T1000 (cell line): Measurements from ENCODE around the gene KHSRP.
"Not testable (repeated sequence)": the region's sequence is repeated elsewhere in the genome, so short reads cannot be mapped to it uniquely, and the experiment has no call there.

Experiments
- DNase-seq: peaks from one replicate; lab custom pipeline; 2025; ENCODE audit warnings: mixed read lengths; lab: John Stamatoyannopoulos, UW

KHSRP gene

DNA sequence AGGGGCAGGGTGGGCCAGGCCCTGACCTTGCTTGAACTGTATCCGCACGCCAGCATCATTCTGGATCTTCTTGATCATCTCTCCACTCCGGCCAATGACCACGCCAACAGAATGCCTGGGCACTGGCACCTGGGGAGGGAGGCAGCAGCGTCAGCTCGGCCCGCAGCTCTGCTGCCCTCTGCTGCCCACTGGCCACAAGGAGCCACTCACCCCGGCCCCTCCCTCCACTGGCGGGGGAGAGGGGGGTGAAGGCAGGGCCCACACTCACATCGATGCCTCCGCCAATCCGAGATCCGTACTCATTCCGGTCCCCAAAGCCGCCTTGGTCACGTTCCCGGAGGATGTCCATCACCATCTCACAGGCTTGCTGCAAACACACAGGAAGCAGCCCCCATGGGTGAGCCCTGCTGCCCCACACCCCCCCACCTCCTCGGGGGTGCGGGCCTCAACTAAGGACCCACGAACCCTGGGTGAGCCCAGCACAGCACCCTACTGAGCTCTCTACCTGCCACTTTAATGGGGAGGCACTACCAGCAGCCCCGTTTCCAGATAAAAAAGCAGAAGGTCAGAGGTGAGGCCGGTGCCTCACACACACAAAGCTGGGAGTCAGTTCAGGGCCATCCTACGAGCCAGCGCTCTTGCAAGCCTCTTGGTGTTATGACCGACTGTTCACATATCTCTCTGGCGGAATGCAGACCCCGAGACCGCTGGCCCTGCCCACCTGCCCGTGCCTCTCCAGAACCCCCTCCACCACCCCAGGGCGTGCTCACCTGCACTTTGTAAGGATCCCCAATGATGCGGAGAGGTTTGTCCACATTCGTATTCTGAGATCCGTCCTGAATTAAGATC, 6.7 kb downstream of the KHSRP start:
- DNase-seq = no peak

DNA sequence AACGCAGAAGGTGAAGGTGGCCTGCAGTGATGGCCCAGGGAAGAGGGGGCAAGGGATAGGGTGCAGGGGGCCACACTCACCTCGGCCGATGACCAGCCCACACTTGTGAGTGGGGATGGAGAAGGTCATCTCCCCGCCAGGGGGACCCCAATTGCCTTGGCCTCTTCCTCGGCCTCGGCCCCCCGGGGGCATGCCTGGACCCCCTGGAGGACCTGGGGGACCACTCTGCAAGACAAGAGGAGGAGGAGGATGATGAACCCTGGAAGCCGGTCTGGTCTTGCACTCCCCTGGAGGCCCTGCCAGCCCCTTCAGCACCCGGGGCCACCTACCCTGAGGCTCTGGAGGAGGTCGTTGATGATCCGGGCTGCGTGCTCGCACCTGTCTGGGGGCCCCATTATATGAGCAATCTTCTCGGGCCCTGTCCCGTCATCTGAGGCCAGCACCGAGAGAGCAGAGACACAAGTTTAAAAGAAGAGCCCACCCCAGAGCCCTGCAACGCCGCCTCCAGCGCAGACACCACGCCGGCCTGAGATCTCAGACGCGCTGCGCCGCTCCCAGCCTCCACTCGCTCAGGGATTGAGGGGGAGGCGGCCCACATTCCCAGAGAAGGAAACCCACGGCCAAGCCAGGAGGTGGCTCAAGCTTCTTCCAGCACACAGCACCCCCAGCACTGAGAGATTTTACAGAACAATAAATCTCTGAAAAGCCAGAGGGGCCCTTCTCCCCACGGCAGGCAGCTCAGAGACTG, 7.8 kb downstream of the KHSRP start:
- DNase-seq = no peak

DNA sequence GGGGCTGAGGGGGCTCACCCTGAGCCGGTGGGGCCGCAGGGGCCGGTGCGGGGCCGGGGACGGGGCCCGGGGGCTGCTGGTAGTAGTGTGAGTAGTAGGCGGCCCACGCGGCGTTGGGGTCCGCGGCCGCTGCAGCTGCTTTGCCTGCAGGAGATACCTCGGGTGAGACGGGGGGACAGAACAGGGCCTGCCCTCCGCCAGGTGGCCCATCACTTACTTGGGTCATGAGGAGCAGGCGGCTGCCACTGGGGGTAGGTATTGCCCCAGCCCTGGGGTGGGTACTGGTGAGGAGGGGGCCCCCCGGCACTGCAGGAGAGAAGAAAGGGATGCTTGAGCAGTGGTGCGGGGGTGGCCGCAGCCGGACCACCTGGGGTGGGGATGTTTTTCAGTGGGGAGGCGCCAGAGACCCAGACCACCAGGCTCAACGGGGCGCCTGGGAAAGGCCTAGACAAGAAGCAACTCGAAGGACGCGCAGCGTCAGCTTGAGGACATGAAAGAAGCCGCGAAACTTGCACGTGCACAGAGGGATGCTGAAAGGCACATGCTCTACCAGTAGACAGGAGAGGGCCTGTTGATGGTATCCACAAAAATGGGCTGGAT, 8.9 kb downstream of the KHSRP start:
- DNase-seq = no peak

DNA sequence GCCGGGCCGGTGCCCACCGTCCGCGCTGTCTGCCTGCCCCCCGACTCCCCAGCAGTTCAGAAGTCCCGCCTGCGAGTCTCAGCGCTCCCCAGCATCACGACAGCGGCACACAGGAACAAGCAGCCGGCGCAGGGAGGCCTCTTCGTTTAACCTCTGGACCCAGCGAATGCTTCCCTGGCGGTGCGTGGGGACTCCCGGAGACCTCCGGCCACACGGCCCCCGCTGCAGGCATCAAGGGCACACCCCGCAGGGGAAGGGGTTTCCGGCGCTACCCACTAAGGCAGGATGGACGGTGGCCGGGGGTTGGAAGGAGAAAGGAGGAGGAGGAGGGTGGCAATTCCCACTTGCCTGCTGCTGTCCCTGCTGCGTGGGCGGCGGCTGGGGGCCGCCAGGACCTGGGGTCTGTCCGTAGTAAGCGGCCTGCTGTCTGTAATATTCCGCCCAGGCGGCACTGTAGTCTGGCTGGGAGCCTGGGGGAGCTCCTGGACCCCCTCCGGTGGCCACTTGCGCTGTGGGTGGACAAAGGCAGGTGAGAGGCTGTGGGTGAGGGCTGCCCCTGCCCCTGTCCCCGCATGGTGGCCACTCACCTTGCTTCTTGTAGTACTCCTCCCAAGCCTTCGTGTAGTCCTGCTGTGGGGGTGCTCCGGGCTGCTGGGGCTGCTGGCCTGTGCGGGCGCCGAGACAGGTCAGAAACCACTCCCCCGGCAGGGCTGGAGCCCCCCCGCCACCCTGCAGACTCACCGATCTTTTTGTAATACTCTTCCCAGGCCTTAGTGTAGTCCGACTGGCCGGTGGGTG, 9.6 kb downstream of the KHSRP start:
- DNase-seq = no peak

DNA sequence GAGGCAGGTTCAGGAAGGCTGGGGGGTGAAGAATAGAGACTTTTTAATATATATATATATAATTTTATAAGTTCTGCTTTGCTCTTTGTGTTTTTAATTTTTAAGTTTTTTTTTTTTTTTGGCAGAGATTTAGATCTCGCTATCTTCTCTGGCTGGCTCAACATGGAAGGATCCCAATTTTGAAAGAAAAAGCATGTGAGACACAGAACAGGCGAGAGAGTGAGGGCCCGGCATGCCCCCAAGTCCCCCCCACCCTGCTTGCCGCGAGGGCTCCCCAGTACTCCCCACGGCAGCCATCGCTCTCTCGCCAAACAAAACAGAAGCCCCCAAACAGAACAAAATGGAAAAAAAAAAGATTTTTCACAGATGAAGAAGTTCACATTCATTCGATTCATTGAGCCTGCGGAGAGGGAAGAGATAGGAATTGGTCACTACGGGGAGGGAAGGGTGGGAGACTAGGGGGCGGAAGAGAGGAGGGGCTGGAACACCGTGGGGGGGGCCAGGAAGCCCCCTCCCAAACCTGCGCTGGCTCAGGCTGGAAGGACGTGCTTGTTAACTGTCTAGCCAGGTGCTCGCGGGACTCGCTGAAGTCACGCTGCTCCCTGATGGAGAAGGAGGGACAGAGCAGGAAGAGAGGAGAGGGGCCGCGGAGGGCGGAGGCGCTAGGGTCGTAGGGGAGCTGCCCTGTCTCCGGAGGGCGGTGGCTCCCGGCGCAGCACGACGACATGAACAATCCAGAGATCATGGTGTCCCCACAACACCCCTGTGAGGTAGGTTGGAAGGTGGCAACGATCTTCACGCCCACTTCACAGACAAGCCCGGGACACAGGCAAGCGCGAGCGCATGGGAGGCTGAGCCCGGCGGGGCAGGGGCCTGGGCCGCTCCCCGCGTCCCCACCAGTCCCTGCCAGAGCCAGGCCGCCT, 10.6 kb downstream of the KHSRP start:
- no peak for DNase-seq

DNA sequence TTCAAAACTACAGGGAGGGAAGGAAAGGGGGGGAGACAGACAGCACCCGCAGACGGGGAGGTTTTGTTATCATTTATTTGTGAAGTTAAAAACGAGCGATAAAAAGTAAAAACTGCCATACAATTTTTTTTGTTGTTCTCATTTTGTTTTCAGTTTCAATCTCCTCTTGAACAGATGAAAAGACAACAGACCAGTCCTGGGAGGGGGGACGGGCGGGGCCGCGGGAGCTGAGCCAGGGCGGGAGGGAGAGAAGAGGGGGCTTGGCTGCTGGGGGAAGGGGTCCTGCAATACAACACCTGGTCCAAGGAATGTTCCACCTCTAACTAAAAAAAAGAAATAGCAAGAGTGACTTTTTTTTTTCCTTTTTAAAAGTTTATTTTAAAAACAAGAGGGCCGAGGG, 11.3 kb downstream of the KHSRP start:
- DNase-seq = no peak

DNA sequence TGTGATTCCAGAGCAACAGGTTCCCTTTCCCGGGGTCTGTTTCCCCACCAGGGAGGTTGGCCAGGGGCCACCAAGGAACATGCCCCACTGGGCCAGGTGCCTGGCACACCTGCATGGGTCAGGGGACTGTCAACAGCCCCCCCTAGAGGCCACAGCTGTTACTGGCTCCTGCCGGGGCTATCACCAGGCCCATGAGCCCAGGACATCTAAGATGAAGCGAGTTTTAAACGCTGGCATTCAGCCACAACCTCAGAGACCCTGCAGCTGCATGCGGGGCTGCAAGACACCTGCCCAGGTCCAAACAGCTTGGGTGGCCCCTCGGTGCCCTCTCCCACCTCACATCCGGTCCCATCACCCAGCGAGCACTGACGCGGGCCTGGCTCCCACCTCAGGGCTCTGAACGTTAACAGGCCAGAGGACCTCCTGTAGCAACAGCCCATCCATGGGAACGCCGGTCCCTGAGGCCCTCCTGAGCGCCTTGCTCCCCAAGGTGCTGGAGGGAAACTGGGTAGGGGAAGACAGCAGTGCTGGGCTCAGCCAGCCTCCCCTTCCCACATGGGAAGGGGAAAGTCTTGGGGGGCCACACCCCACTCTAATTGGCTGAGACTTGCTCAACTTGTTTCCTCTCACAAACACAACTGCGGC, 12.0 kb downstream of the KHSRP start:
- no peak for DNase-seq

DNA sequence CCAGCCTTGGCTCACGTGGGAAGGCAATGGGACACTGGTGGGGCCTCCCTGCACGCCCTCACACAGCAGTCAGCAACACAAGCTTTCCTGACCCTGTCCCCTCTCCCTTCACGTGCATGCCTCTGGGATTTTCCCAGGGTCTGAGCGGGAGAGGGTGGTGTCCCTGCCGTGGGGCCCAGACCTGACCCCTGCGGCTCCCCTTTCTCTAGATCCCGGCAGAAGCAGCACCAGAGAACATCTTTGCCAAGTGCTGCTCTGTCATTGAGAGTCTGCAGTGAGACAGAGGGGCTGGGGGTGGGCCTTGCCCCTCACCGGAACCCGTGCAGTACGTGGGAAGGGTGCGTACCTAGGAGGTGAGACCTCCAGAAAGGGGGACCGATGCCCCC, 12.6 kb downstream of the KHSRP start:
- DNase-seq = no peak

DNA sequence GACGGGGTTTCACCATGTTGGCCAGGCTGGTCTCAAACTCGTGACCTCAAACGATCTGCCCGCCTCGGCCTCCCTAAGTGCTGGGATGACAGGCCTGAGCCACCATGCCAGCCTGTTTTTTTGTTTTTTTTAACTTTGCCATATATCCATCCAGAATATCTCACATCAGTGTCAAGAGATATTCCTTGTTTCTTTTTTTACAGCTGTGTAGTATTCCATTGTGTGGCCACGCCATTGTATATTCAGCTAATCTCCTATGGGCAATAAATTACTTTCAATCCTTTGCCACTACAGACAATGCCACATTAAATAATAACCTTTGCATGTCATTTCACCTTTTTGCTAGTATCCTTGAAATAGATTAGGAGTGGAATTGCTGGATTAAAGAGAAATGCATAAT, 15.3 kb downstream of the KHSRP start:
- no peak for DNase-seq

DNA sequence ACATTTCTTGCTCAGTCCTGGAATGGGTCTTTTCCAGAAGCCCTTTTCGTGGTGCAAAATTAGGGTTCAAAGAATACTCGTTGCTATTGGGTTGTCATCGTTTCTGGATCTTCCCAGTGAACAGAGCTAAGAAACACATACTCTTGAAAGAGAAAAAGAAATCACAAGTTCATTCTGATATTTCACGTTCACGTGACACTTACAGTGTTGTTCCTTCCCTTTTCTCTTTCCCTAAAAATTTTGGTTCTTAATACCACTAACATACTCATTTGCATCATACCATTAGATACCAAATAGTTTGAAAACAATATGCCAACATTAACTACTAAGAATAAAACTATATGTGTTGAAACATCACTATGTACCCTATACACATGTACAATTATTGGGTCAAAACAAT, 18.2 kb downstream of the KHSRP start:
- DNase-seq = no peak

DNA sequence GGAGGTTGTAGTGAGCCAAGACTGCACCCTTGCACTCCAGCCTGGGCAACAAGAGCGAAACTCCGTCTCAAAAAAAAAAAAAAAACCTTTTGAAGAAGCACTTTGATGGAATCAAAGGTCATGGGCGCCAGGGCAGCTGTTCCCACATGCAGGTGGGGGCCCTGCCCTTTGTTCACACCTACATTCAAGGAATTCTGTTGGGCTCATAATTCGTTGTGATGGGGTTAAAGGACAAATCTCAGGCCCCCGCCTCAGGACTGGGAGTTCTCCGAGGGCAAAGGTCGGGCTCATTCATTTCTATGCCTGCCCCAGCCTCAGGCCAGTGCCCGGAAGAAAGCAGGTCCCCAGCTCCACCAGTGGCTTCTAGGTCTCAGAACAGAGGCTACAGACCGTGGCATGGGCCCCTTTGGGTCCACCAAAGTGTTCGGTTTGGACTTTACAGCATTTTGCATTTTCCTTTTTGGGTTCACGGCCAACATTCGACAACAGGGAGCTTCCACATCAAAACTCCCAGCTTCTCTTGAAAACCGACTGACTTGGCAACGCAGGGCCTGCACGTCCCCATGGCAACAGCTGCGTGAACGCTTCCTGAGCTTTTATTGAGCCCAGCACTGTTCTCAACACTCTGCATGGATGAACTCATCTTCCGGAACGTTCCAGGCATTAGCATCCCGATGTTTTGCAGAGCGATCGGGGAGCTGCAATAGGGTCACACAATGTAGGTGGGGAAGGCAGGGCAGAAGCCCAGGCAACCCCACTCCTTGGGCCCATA, 21.6 kb downstream of the KHSRP start:
- DNase-seq = no peak

DNA sequence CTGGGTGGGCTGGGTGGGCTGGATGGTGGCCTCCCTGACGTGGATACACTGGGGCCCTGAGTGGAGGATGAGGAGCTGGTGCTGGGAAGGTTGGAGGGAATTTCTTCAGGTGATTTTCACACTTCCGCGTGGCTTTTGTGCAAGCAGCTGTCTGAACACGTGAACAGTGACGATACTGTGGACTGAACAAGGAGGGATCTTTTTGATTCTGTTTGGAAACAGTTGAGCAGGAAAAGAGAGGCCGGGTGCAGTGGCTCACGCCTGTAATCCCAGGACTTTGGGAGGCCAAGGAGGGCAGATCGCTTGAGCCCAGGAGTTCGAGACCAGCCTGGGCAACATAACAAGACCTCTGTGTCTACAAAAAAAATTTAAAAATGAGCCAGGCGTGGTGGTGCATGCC, 22.6 kb downstream of the KHSRP start:
- no peak for DNase-seq

DNA sequence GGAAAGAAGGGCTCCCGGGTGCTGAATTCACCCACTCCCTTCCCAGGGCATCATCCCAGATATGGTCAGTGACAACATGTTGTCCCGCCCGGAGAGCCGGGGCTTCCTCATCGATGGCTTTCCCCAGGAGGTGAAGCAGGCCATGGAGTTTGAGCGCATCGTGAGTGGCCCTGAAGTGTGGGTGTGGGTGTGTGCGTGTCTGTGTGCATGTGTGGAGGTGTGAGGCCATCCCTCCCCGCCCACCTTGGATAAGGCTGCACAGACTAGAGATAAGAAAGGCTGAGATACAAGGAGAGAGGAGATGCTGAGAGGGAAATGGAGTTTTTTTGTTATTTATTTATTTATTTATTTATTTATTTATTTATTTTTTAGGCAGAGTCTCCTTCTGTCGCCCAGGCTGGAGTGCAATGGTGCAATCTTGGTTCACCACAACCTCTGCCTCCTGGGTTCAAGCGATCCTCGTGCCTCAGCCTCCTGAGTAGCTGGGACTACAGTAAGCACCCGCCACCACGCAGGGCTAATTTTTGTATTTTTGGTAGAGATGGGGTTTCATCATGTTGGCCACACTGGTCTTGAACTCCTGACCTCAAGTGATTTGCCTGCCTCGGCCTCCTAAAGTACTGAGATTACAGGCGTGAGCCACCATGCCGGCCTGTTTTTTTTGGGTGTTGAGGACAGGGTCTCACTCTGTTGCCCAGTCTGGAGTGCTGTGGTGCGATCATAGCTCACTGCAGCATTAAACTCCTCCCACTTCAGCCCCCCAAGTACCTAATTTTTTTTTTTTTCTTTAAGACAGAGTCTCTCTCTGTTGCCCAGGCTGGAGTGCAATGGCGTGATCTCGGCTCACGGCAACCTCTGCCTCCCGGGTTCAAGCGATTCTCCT, 24.3 kb downstream of the KHSRP start:
- not testable (repeated sequence) for DNase-seq

DNA sequence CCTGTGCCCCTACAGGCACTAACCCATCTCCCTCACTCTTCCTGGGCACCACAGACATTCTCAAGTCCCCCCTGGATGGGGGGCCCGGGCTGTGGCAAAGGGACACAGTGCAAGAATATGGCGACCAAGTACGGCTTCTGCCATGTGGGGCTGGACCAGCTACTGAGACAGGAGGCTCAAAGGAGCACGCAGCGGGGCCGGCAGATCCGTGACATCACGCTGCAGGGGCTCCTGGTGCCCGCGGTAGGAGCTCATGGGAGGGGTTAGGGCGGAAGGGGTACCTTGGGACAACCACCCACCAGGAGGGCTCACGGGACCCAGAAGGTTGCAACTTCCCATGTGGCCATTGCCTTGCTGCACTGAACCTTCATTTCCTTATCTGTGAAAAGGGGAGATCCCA, 28.3 kb downstream of the KHSRP start:
- DNase-seq = no peak

DNA sequence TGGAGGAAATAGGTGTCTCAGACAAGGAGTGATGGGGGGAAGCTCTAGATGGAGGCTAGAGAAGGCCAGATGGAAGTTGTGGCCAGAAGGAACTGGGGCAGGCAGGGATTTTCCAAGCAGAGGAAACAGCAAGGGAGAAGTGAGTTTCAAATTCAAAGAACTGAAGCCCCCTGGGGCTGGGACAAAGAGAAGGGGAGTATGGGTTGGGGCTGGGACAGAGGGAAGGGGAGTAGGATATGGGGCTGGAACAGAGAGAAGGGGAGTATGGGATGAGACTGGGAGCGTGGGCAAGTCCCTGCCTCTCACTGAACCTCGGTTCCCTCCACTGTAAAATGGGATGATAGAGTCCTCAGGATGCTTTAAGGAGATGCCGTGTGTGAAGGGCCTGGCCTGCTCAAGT, 29.8 kb downstream of the KHSRP start:
- no peak for DNase-seq

DNA sequence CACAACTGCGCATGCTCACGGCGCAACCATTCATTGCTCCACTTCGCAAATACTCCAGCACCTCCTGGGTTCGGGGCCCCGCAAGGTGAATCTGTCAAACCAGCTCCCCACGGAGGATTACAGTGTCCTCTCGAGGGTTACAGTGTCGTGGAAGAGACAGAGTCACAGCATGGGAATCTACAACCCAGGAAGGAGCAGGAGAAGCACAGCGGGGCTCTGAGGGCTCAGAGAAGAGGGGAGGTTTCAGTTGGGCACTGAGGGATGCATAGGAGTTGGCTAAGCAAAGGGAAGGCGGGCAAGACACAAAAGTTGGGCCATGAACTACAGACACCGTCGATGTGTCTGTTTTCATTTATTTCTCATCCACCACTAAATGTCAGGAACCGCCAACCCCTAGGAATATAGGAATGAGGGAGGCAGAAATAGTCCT, 30.6 kb downstream of the KHSRP start:
- no peak for DNase-seq

DNA sequence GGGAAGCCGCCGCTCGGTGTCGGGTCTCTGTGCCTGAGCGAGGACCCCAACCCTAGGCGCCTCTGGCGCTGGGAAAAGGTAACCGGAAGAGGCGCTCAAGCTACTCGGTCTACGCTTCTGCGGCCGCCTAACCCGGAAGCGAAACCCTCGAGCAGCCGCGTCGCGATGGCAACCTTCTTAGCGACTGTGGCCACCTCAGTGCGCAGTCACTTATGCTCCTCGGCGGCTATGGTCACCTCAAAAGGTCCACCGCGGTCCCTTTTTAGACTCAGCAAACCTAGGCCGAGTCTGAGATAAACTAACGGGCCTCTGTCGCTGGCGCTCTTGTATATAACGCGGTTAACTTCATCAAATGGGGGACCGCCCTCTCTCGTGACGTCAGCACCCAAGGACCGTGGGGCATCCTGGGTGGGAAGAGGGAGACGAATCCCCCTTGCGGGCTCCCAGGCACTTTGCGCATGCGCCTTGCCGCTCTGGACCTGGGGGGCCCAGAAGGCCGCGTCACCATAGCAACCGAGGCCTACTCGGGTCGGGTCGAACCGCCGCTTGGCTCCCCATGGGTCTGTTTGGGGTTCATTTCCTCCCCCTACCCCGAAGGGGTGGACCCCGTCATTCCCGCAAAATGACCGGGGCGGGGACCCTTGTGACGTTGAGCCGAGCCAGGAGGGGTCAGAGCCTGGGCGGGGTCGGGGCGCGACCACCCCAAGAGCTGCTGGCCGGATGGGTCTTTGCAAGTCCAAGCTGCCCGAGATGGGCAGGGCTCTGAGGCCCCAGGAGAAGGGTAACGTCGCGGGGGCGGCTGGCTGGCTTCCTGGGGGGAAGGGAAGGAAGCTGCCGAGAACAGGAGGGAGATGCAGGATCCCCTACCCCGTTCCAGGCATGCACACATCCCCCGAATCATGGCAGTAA, 31.3 kb downstream of the KHSRP start, which contains the start of gene GTF2F1:
Gene GTF2F1 (minus strand): TSS at position 91 of the 909 bp plus-strand sequence. CDS start 169 bp downstream, outside the sequence.
- DNase-seq = peak; percentile 91
